22Rv1 (cell line): ENCODE data around the gene SCMH1.

Experiments used
- CTCF ChIP-seq: fragments of 450-650 bp; IDR thresholded peaks from 2 replicates; pipeline ENCODE4 v1.5.1; 2017; ENCODE audit warnings: mild to moderate bottlenecking
- ZFX ChIP-seq: fragments of 450-650 bp; IDR thresholded peaks from 2 replicates; pipeline ENCODE4 v1.6.1; 2017; ENCODE audit warnings: antibody characterized with exemption, borderline replicate concordance

GRCh38 chr1:41226815-41227434 is 15.2 kb downstream of the SCMH1 start:
- TF ChIP-seq CTCF (no peak), ZFX (no peak)
